ENCODE results near the gene ULK2.

Gene ULK2

DNA sequence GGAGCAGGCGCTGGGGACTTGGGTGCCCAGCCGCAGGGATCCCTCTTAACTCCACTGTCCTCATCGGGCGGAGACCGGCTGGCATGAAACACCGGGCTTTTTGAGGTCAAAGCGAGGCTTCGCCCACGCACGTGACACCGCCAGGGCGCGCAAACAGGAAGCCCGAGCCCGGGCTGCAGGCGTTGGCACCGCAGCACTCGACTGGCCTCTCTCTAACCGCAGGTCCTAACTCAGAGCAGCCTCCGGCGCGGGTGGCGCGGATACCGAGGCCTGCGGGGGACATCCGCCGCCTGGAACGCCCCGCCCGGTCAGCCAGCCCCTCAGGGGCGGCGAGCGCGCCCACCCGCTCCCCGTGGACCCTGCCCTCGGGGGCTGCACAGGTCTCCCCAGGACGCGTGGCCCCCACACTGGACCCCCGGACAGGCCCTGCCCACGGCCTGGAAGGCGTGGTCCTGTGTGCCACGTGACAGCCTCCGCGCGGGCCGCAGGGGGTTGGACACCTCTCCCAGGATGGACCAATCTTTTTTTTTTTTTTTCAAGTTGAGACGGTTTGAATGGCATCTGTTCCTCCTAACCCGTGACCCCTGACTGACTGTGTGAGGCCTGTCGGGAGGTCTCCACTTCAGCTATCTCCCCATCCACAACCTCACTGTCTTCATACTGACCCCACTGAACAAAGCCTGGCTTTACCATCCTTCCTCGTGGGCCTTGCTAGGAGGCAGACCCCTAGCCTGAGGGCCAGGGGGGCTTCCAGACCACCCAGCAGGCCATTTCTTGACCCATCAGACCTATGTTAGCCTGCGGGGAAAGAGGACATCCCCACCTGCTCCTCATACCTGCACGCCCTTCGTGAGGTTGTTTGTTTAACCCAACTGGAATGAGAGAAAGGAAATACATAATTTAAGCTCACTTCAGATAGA is 143.0 kb downstream of the ULK2 start:
- FAIRE-seq = no peak

DNA sequence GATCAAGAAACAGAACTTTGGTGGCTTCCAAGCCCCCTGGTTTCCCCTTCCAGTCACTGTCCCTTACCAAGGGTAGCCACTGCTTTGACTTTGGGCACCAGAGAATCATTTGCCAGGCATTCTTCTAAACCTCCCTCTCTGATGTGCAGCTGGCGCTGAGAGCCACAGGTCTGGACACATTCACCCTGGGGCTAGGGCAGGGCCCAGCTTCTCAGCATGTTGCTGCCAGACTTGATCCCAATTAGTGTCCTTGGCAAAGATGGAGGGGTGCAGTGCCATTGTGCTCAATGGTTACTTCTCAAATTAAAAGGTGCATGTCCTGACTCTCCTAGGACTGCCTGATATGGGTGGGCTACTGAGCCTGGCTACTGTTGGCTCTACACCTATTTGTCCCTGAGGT is 143.8 kb downstream of the ULK2 start:
- no peak for FAIRE-seq

Measured in A204.1 (cell line).